Suppressor macrophage (primary cell): ENCODE data around the gene GNA12.
A peak's percentile ranks its signal among the peaks of the same experiment; 100 is the strongest.
"Not testable (repeated sequence)": the region's sequence is repeated elsewhere in the genome, so short reads cannot be mapped to it uniquely, and the experiment has no call there.

ENCODE experiments used
- DNase-seq, 4 experiments: peaks; one replicate each; pipeline ENCODE4 v3.0.0-alpha.2; 2020 to 2022

Gene GNA12

GRCh38 chr7:2709553-2710285 is 134.4 kb downstream of the GNA12 start:
- DNase-seq: peak; percentile 72 to 87 (median 78)

- DNase-seq: no peak
Observed at GRCh38 chr7:2708547-2709310, 135.4 kb downstream of the GNA12 start.

GRCh38 chr7:2708041-2708440 is 136.1 kb downstream of the GNA12 start:
- no peak for DNase-seq

GRCh38 chr7:2707481-2707880 is 136.6 kb downstream of the GNA12 start:
- DNase-seq: no peak

- no peak for DNase-seq
Observed at GRCh38 chr7:2706685-2707126, 137.4 kb downstream of the GNA12 start.

GRCh38 chr7:2705371-2706096 is 138.6 kb downstream of the GNA12 start:
- no peak for DNase-seq

- no peak for DNase-seq
Observed at GRCh38 chr7:2702594-2702957, 141.5 kb downstream of the GNA12 start.

- peak in 3 of 4 experiments; percentile 44 to 62 (median 56) for DNase-seq
Observed at GRCh38 chr7:2701832-2702593, 142.1 kb downstream of the GNA12 start.

- no peak for DNase-seq
Observed at GRCh38 chr7:2701424-2701823, 142.7 kb downstream of the GNA12 start.

- no peak for DNase-seq
Observed at GRCh38 chr7:2700141-2700850, 143.8 kb downstream of the GNA12 start.

GRCh38 chr7:2699289-2699620 is 144.9 kb downstream of the GNA12 start:
- no peak for DNase-seq

GRCh38 chr7:2698581-2699288 is 145.4 kb downstream of the GNA12 start:
- peak in 3 of 4 experiments; percentile 29 to 54 (median 50) for DNase-seq

GRCh38 chr7:2694122-2694436 is 150.0 kb downstream of the GNA12 start:
- DNase-seq: peak in 1 of 4 experiments; percentile 32

GRCh38 chr7:2693420-2694121 is 150.5 kb downstream of the GNA12 start:
- peak; percentile 80 to 91 (median 84) for DNase-seq

GRCh38 chr7:2692543-2692942 is 151.6 kb downstream of the GNA12 start:
- no peak for DNase-seq

GRCh38 chr7:2691932-2692439 is 152.1 kb downstream of the GNA12 start:
- not testable (repeated sequence) for DNase-seq

GRCh38 chr7:2691011-2691707 is 152.9 kb downstream of the GNA12 start:
- peak; percentile 48 to 76 (median 58) for DNase-seq

GRCh38 chr7:2689951-2690705 is 154.0 kb downstream of the GNA12 start:
- DNase-seq: peak; percentile 63 to 81 (median 72)

GRCh38 chr7:2689343-2689847 is 154.7 kb downstream of the GNA12 start:
- no peak for DNase-seq
